ENCODE results near the gene LRMDA. TPM values are rescaled to one million over a fixed set of nuclear protein-coding genes. Genes with fewer than 3 reads are reported as not detected.

Gene LRMDA
- total RNA-seq, 1 experiment from 2014 or later, result 4.8 TPM

DNA sequence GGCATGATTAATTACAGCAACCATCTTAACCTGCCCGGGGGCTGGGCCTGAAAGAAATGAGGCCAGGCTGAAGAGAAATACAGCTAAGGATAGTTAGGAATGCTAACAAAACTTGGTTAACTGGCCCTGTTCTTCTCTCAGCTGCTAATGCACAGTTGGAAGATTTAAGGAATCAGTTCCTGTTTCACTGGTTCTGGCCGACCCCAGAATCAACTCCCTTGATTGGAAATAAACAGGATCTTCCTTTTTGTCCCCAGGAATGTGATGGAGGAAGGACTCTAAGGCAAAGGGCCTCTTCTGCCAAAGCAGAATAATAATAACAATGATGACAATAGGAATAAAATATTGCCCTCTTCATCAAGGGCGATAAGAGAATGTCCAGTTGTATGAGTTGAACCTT is 3.5 kb upstream of the LRMDA start:
- no peak overlapping the region for H3K4me3 ChIP-seq (replicated peaks in 1 of 2; ENCODE audit: low read depth in 1 of 2, low read length in 2 of 2)
- peak overlapping the region; percentile 35; the same call in 1 of the 2 replicates for H3K4me2 ChIP-seq (ENCODE audit: low read length)
- TF ChIP-seq SP1 (IDR thresholded peaks at IDR 0.05; ENCODE audit: low read depth) (no peak), RAD21 (IDR thresholded peaks at IDR 0.05; ENCODE audit: low read depth) (no peak), TCF7L2 (IDR thresholded peaks at IDR 0.05; ENCODE audit: borderline replicate concordance, extremely low read depth, insufficient read depth, insufficient read length) (no peak), FOSL1 (IDR thresholded peaks at IDR 0.05; ENCODE audit: low read depth) (no peak), EZH2phosphoT487 (IDR thresholded peaks at IDR 0.05; ENCODE audit: borderline replicate concordance) (no peak)
- TF ChIP-seq, protein P1, sequence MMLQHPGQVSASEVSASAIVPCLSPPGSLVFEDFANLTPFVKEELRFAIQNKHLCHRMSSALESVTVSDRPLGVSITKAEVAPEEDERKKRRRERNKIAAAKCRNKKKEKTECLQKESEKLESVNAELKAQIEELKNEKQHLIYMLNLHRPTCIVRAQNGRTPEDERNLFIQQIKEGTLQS (IDR thresholded peaks at IDR 0.05), result no peak
- TF ChIP-seq, protein P2, sequence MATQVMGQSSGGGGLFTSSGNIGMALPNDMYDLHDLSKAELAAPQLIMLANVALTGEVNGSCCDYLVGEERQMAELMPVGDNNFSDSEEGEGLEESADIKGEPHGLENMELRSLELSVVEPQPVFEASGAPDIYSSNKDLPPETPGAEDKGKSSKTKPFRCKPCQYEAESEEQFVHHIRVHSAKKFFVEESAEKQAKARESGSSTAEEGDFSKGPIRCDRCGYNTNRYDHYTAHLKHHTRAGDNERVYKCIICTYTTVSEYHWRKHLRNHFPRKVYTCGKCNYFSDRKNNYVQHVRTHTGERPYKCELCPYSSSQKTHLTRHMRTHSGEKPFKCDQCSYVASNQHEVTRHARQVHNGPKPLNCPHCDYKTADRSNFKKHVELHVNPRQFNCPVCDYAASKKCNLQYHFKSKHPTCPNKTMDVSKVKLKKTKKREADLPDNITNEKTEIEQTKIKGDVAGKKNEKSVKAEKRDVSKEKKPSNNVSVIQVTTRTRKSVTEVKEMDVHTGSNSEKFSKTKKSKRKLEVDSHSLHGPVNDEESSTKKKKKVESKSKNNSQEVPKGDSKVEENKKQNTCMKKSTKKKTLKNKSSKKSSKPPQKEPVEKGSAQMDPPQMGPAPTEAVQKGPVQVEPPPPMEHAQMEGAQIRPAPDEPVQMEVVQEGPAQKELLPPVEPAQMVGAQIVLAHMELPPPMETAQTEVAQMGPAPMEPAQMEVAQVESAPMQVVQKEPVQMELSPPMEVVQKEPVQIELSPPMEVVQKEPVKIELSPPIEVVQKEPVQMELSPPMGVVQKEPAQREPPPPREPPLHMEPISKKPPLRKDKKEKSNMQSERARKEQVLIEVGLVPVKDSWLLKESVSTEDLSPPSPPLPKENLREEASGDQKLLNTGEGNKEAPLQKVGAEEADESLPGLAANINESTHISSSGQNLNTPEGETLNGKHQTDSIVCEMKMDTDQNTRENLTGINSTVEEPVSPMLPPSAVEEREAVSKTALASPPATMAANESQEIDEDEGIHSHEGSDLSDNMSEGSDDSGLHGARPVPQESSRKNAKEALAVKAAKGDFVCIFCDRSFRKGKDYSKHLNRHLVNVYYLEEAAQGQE (IDR thresholded peaks at IDR 0.05; ENCODE audit: low read depth), result no peak
- H3K9me2 ChIP-seq (ENCODE audit: insufficient read depth), result no peaks in the 10 kb centered on the region
- no peak overlapping the region for H3K9ac ChIP-seq (ENCODE audit: low read length)
- H2AFZ ChIP-seq (ENCODE audit: low read depth, low read length, poor library complexity, severe bottlenecking), result no peak overlapping the region
- H4K20me1 ChIP-seq (ENCODE audit: insufficient read depth), result no peaks in the 10 kb centered on the region
- DNase-seq (ENCODE audit: low read depth, low spot score), result no peak
- ChIA-PET POLR2A (no interaction called here), CTCF (interaction anchor here (1.0 to 1.2 kb wide), 2 partner anchors 11 to 26 kb away, joined by 3 read pairs; partner anchors contain the start of gene ZNF503), RAD21 (ENCODE audit: low non-redundant PET in 1 of 2, low total read pairs in 2 of 2, uncharacterized antibody in 2 of 2, unreplicated experiment in 2 of 2) (no interaction called here)
- no peaks in the 10 kb centered on the region for H3K36me3 ChIP-seq (ENCODE audit: control insufficient read depth in 1 of 2, insufficient read depth in 2 of 2, low read length in 2 of 2)
- H3K4me1 ChIP-seq (ENCODE audit: control insufficient read depth in 1 of 2, insufficient read depth in 2 of 2, low read length in 2 of 2), result peaks cover 18 to 41% of the 10 kb centered on the region in 2 experiments
- no peak overlapping the region for H3K27ac ChIP-seq (ENCODE audit: low read depth, low read length)
- no peaks in the 10 kb centered on the region for H3K27me3 ChIP-seq (ENCODE audit: insufficient read depth, low read length)
- H3K79me2 ChIP-seq (ENCODE audit: insufficient read depth, low read length), result no peaks in the 10 kb centered on the region
- intact Hi-C loops (cut with micrococcal nuclease), result no loop called here
- H3K9me3 ChIP-seq (ENCODE audit: control insufficient read depth in 1 of 2, insufficient read depth in 1 of 2, low read depth in 1 of 2, low read length in 2 of 2), result no peaks in the 10 kb centered on the region
- BruUV-seq (replicated peaks), result no TSS peak
- no peak for ATAC-seq

All from HCT116 (cell line).